ENCODE results near the gene KIF3A. TPM values are rescaled to one million over a fixed set of nuclear protein-coding genes. Genes with fewer than 3 reads are reported as not detected.
A peak's percentile ranks its signal among the peaks of the same experiment; 100 is the strongest.

KIF3A gene
- total and polyA plus RNA-seq, 4 experiments from 2014 or later = 9.7 to 25.9 (median 18.5) TPM

- POLR2A ChIA-PET (ENCODE audit: partially characterized antibody) = interaction anchor here (0.8 kb wide), 1 partner anchor 38 kb away, joined by 4 read pairs; the partner anchor contains the start of gene KIF3A
- peaks cover 16 to 39% (median 23%) of the 10 kb centered on the region in 4 donors for H3K4me1 Mint-ChIP-seq
- DNase-seq = no peak
These were observed 38.2 kb upstream of the KIF3A start for GRCh38 chr5:132775476-132775961.

GRCh38 chr5:132774896-132775295 is 37.5 kb upstream of the KIF3A start:
- Histone ChIP-seq H3K36me3 (ENCODE audit: insufficient read depth, low read length) (no peaks in the 10 kb centered on the region), H3K27me3 (ENCODE audit: insufficient read depth, low read length) (no peaks in the 10 kb centered on the region), H3K9me3 (ENCODE audit: control insufficient read depth in 1 of 2, low read length in 2 of 2) (no peaks in the 10 kb centered on the region), H3K27ac (ENCODE audit: low read depth, low read length) (no peak overlapping the region), H3K4me3 (ENCODE audit: low read length in 2 of 2) (no peak overlapping the region), H3K4me1 (ENCODE audit: insufficient read depth, low read length) (peaks cover 23% of the 10 kb centered on the region)
- no peaks in the 10 kb centered on the region for H3K27me3 Mint-ChIP-seq
- CTCF ChIA-PET (ENCODE audit: partially characterized antibody) = no interaction called here
- intact Hi-C loops (cut with micrococcal nuclease) = no loop called here
- peaks cover 0 to 1% of the 10 kb centered on the region in 2 donors for H3K36me3 Mint-ChIP-seq
- H3K9me3 Mint-ChIP-seq = no peaks in the 10 kb centered on the region
- no peak for DNase-seq
- peak overlapping the region in 1 of 8 donors; percentile 24 for H3K4me3 Mint-ChIP-seq
- peaks cover 16 to 38% (median 22%) of the 10 kb centered on the region in 4 donors for H3K4me1 Mint-ChIP-seq
- POLR2A ChIA-PET (ENCODE audit: partially characterized antibody) = no interaction called here
- no peak overlapping the region for H3K27ac Mint-ChIP-seq

More at GRCh38 chr5:132775476-132775961, 38.2 kb upstream of the KIF3A start:
- intact Hi-C loops (cut with micrococcal nuclease) = no loop called here
- Mint-ChIP-seq H3K4me3 (peak overlapping the region; percentile 15 to 80 (median 75)), H3K27me3 (no peaks in the 10 kb centered on the region), H3K27ac (peak overlapping the region in 3 of 7 donors; percentile 5 to 30 (median 25)), H3K36me3 (peaks cover 0 to 1% of the 10 kb centered on the region in 2 donors), H3K9me3 (no peaks in the 10 kb centered on the region)
- Histone ChIP-seq H3K4me1 (ENCODE audit: insufficient read depth, low read length) (peaks cover 25% of the 10 kb centered on the region), H3K27ac (ENCODE audit: low read depth, low read length) (no peak overlapping the region), H3K4me3 (ENCODE audit: low read length in 2 of 2) (no peak overlapping the region), H3K9me3 (ENCODE audit: control insufficient read depth in 1 of 2, low read length in 2 of 2) (no peaks in the 10 kb centered on the region), H3K36me3 (ENCODE audit: insufficient read depth, low read length) (no peaks in the 10 kb centered on the region), H3K27me3 (ENCODE audit: insufficient read depth, low read length) (no peaks in the 10 kb centered on the region)
- CTCF ChIA-PET (ENCODE audit: partially characterized antibody) = no interaction called here

- intact Hi-C loops (cut with micrococcal nuclease) = no loop called here
- POLR2A ChIA-PET (ENCODE audit: partially characterized antibody) = no interaction called here
- no peak overlapping the region for H3K27ac ChIP-seq (ENCODE audit: low read depth, low read length)
- Mint-ChIP-seq H3K4me1 (peaks cover 15 to 37% (median 19%) of the 10 kb centered on the region in 4 donors), H3K9me3 (no peaks in the 10 kb centered on the region), H3K36me3 (peaks cover 0 to 1% of the 10 kb centered on the region in 2 donors), H3K4me3 (no peak overlapping the region), H3K27me3 (no peaks in the 10 kb centered on the region), H3K27ac (no peak overlapping the region)
- H3K27me3 ChIP-seq (ENCODE audit: insufficient read depth, low read length) = no peaks in the 10 kb centered on the region
- H3K9me3 ChIP-seq (ENCODE audit: control insufficient read depth in 1 of 2, low read length in 2 of 2) = no peaks in the 10 kb centered on the region
- H3K36me3 ChIP-seq (ENCODE audit: insufficient read depth, low read length) = no peaks in the 10 kb centered on the region
- H3K4me3 ChIP-seq (ENCODE audit: low read length in 2 of 2) = no peak overlapping the region
- CTCF ChIA-PET (ENCODE audit: partially characterized antibody) = interaction anchor here (0.9 kb wide), 1 partner anchor 46 kb away, joined by 3 read pairs; no protein-coding TSS in a partner anchor
- no peak for DNase-seq
- H3K4me1 ChIP-seq (ENCODE audit: insufficient read depth, low read length) = peaks cover 23% of the 10 kb centered on the region
These were observed 37.1 kb upstream of the KIF3A start for GRCh38 chr5:132774406-132774805.

- CTCF ChIA-PET (ENCODE audit: partially characterized antibody) = interaction anchor here (0.9 kb wide), 1 partner anchor 46 kb away, joined by 3 read pairs; no protein-coding TSS in a partner anchor
- peak overlapping the region in 2 of 7 donors; percentile 64 to 71 for H3K27ac Mint-ChIP-seq
These were observed 36.4 kb upstream of the KIF3A start for GRCh38 chr5:132773601-132774355.

GRCh38 chr5:132773114-132773513 is 35.8 kb upstream of the KIF3A start:
- H3K4me3 Mint-ChIP-seq = no peak overlapping the region
- no peaks in the 10 kb centered on the region for H3K27me3 Mint-ChIP-seq
- CTCF ChIA-PET (ENCODE audit: partially characterized antibody) = no interaction called here

More at GRCh38 chr5:132773601-132774355, 36.4 kb upstream of the KIF3A start:
- no peak overlapping the region for H3K4me3 ChIP-seq (ENCODE audit: low read length in 2 of 2)
- Mint-ChIP-seq H3K27me3 (no peaks in the 10 kb centered on the region), H3K4me1 (peaks cover 13 to 31% (median 19%) of the 10 kb centered on the region in 4 donors), H3K9me3 (no peaks in the 10 kb centered on the region), H3K4me3 (peak overlapping the region in 2 of 8 donors; percentile 17 to 36), H3K36me3 (peaks cover 0 to 1% of the 10 kb centered on the region in 2 donors)
- POLR2A ChIA-PET (ENCODE audit: partially characterized antibody) = interaction anchor here (1.0 kb wide), 2 partner anchors 11 to 27 kb away, joined by 3 to 4 read pairs; partner anchors contain the start of gene CCNI2
- H3K9me3 ChIP-seq (ENCODE audit: control insufficient read depth in 1 of 2, low read length in 2 of 2) = no peaks in the 10 kb centered on the region
- no peaks in the 10 kb centered on the region for H3K27me3 ChIP-seq (ENCODE audit: insufficient read depth, low read length)
- no peak for DNase-seq
- peaks cover 23% of the 10 kb centered on the region for H3K4me1 ChIP-seq (ENCODE audit: insufficient read depth, low read length)
- H3K36me3 ChIP-seq (ENCODE audit: insufficient read depth, low read length) = no peaks in the 10 kb centered on the region
- intact Hi-C loops (cut with micrococcal nuclease) = no loop called here
- no peak overlapping the region for H3K27ac ChIP-seq (ENCODE audit: low read depth, low read length)

GRCh38 chr5:132772291-132773070 is 35.1 kb upstream of the KIF3A start:
- H3K27ac Mint-ChIP-seq = no peak overlapping the region
- ChIA-PET POLR2A (ENCODE audit: partially characterized antibody) (no interaction called here), CTCF (ENCODE audit: partially characterized antibody) (no interaction called here)
- Histone ChIP-seq H3K36me3 (ENCODE audit: insufficient read depth, low read length) (no peaks in the 10 kb centered on the region), H3K27me3 (ENCODE audit: insufficient read depth, low read length) (no peaks in the 10 kb centered on the region), H3K27ac (ENCODE audit: low read depth, low read length) (no peak overlapping the region), H3K9me3 (ENCODE audit: control insufficient read depth in 1 of 2, low read length in 2 of 2) (no peaks in the 10 kb centered on the region), H3K4me3 (ENCODE audit: low read length in 2 of 2) (no peak overlapping the region), H3K4me1 (ENCODE audit: insufficient read depth, low read length) (peaks cover 15% of the 10 kb centered on the region)
- no peaks in the 10 kb centered on the region for H3K36me3 Mint-ChIP-seq
- DNase-seq = no peak
- H3K4me1 Mint-ChIP-seq = peaks cover 7 to 21% (median 9%) of the 10 kb centered on the region in 4 donors
- H3K9me3 Mint-ChIP-seq = no peaks in the 10 kb centered on the region
- intact Hi-C loops (cut with micrococcal nuclease) = no loop called here
- H3K4me3 Mint-ChIP-seq = no peak overlapping the region
- H3K27me3 Mint-ChIP-seq = no peaks in the 10 kb centered on the region

More at GRCh38 chr5:132773114-132773513, 35.8 kb upstream of the KIF3A start:
- Mint-ChIP-seq H3K27ac (no peak overlapping the region), H3K36me3 (peaks cover 0 to 1% of the 10 kb centered on the region in 2 donors), H3K9me3 (no peaks in the 10 kb centered on the region), H3K4me1 (peaks cover 10 to 25% (median 13%) of the 10 kb centered on the region in 4 donors)
- POLR2A ChIA-PET (ENCODE audit: partially characterized antibody) = interaction anchor here (1.0 kb wide), 2 partner anchors 10 to 26 kb away, joined by 3 to 4 read pairs; partner anchors contain the start of gene CCNI2
- H3K36me3 ChIP-seq (ENCODE audit: insufficient read depth, low read length) = no peaks in the 10 kb centered on the region
- no peak overlapping the region for H3K27ac ChIP-seq (ENCODE audit: low read depth, low read length)
- no peak overlapping the region for H3K4me3 ChIP-seq (ENCODE audit: low read length in 2 of 2)
- no peak for DNase-seq
- no peaks in the 10 kb centered on the region for H3K27me3 ChIP-seq (ENCODE audit: insufficient read depth, low read length)
- peaks cover 21% of the 10 kb centered on the region for H3K4me1 ChIP-seq (ENCODE audit: insufficient read depth, low read length)
- intact Hi-C loops (cut with micrococcal nuclease) = no loop called here
- H3K9me3 ChIP-seq (ENCODE audit: control insufficient read depth in 1 of 2, low read length in 2 of 2) = no peaks in the 10 kb centered on the region

GRCh38 chr5:132771503-132771998 is 34.2 kb upstream of the KIF3A start:
- peaks cover 7 to 24% (median 9%) of the 10 kb centered on the region in 4 donors for H3K4me1 Mint-ChIP-seq
- Histone ChIP-seq H3K4me3 (ENCODE audit: low read length in 2 of 2) (no peak overlapping the region), H3K9me3 (ENCODE audit: control insufficient read depth in 1 of 2, low read length in 2 of 2) (no peaks in the 10 kb centered on the region), H3K4me1 (ENCODE audit: insufficient read depth, low read length) (peaks cover 13% of the 10 kb centered on the region), H3K27me3 (ENCODE audit: insufficient read depth, low read length) (no peaks in the 10 kb centered on the region), H3K36me3 (ENCODE audit: insufficient read depth, low read length) (no peaks in the 10 kb centered on the region), H3K27ac (ENCODE audit: low read depth, low read length) (no peak overlapping the region)
- no peak overlapping the region for H3K4me3 Mint-ChIP-seq
- no peaks in the 10 kb centered on the region for H3K36me3 Mint-ChIP-seq
- H3K9me3 Mint-ChIP-seq = no peaks in the 10 kb centered on the region
- DNase-seq = no peak
- no peak overlapping the region for H3K27ac Mint-ChIP-seq
- H3K27me3 Mint-ChIP-seq = no peaks in the 10 kb centered on the region
- CTCF ChIA-PET (ENCODE audit: partially characterized antibody) = no interaction called here
- intact Hi-C loops (cut with micrococcal nuclease) = no loop called here
- POLR2A ChIA-PET (ENCODE audit: partially characterized antibody) = no interaction called here

Measured in CD4-positive, alpha-beta memory T cell (primary cell).